Endothelial cell of umbilical vein (primary cell): Measurements from ENCODE around the gene BMPR1A.

Source experiments
- CTCF ChIP-seq, 2 donors: IDR thresholded peaks; 1 replicate in 1 of 2; 2 replicates in 1 of 2; pipeline ENCODE4 v1.5.1; 2011; ENCODE audit warnings: low read length in 2 of 2, mild to moderate bottlenecking in 2 of 2, moderate library complexity in 2 of 2, control low read depth in 1 of 2, inconsistent platforms in 1 of 2, low read depth in 1 of 2; ENCODE audit not compliant: insufficient read depth in 1 of 2; ENCODE audit errors: extremely low read depth in 1 of 2
- EZH2 ChIP-seq: IDR thresholded peaks from 2 replicates; pipeline ENCODE4 v1.6.1; 2012; ENCODE audit warnings: borderline replicate concordance, low read depth, mild to moderate bottlenecking, moderate library complexity, low read length, inconsistent platforms; ENCODE audit not compliant: severe bottlenecking
- POLR2AphosphoS5 ChIP-seq: IDR thresholded peaks from 2 replicates; pipeline ENCODE4 v1.6.1; 2012; ENCODE audit warnings: low read depth, mild to moderate bottlenecking, control low read depth, low read length, moderate library complexity; ENCODE audit not compliant: insufficient read depth
- TF ChIP-seq, protein P1 (sequence below): IDR thresholded peaks from 2 replicates; pipeline ENCODE4 v1.6.1; 2011; ENCODE audit not compliant: insufficient read depth, insufficient read length

- TF ChIP-seq, protein P1, sequence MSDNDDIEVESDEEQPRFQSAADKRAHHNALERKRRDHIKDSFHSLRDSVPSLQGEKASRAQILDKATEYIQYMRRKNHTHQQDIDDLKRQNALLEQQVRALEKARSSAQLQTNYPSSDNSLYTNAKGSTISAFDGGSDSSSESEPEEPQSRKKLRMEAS = no peak
- TF ChIP-seq CTCF (IDR thresholded peaks at IDR 0.05; ENCODE audit: extremely low read depth in 1 of 2, insufficient read depth in 1 of 2, low read depth in 1 of 2, low read length in 2 of 2) (no peak), EZH2 (no peak), POLR2AphosphoS5 (no peak)
Observed at GRCh38 chr10:86769991-86770390, 13.6 kb downstream of the BMPR1A start.
